GM18517 (cell line): Measurements from ENCODE around the gene C17orf107.

ENCODE experiments used
- ATAC-seq: cut with Tn5 transposase; IDR thresholded peaks from one replicate; pipeline ENCODE4 v1.9.1; 2021; ENCODE audit warnings: mild to moderate bottlenecking, moderate library complexity; ENCODE audit not compliant: unreplicated experiment

The C17orf107 gene

DNA sequence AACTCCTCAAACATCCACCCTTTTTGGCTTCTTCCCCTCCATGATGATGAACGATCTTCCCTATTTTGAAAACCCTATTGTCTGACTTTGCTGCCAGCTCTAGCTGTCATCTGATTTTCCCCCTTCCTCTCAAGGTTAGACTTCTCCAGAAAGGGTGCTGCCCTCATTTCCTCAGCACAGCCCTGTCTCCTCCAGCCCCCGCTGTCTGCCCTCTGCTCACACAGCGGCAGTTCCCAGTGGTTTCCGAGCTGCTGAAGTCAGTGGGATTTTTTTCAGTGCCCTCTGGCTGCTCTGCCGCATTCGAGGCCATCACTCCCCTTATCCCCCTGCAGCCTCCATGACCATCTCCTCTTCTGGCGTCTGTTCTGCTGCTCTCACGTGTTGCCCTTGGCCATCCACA, 26.6 kb upstream of the C17orf107 start:
- ATAC-seq, result no peak

DNA sequence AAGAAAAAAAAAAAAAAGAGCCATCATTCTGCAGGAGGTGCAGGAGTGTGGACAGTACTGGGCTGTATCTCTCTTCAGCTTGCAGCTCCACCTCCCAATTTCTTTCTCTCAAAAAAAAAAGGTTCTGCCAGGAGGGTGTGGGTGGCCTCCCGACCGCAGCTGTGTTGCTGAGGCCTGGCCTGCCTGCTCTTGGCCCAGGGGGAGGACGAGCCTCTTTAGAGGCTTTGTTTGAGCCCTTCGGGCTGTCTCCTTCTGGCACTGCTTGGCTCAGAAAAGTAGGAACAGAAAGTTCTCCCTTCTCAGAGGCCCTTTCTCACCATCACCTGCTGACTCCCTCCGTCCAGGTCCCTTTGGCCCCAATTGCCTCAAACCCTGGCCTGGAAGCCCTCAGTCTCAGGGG, 22.2 kb upstream of the C17orf107 start:
- ATAC-seq, result no peak

DNA sequence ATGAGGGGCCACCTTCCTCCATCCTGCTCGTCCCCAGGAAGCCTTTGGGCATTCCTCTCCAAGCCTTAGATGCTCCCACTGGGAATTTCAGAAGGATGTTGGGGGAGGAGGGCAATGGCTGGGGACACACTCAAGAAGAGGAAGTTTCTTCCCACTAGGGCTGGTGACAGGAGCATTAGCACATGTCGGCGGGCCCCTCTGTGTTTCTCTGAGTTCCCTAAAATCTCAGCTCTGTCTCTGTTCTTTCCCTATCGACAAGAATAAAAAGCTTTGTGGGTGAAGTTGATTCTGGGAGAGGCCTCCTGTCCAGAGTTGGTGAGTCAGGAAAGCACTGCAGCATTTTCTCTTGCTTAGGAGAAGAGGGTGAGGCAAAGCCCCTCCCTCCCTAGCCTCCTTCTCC, 19.7 kb upstream of the C17orf107 start:
- no peak for ATAC-seq

DNA sequence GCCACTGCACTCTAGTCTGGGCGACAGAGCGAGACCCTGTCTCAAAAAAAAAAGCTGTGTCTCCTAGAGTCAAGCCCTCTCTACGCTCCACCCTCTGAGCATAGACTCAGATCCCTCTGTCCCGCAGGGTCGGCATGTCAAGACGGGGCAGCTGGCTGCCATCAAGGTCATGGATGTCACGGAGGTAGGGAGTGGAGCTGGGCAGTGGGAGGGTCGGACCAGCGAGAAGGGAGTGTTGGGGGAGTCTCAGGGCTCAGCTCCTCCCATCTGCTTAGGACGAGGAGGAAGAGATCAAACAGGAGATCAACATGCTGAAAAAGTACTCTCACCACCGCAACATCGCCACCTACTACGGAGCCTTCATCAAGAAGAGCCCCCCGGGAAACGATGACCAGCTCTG, 18.5 kb upstream of the C17orf107 start:
- ATAC-seq, result no peak

DNA sequence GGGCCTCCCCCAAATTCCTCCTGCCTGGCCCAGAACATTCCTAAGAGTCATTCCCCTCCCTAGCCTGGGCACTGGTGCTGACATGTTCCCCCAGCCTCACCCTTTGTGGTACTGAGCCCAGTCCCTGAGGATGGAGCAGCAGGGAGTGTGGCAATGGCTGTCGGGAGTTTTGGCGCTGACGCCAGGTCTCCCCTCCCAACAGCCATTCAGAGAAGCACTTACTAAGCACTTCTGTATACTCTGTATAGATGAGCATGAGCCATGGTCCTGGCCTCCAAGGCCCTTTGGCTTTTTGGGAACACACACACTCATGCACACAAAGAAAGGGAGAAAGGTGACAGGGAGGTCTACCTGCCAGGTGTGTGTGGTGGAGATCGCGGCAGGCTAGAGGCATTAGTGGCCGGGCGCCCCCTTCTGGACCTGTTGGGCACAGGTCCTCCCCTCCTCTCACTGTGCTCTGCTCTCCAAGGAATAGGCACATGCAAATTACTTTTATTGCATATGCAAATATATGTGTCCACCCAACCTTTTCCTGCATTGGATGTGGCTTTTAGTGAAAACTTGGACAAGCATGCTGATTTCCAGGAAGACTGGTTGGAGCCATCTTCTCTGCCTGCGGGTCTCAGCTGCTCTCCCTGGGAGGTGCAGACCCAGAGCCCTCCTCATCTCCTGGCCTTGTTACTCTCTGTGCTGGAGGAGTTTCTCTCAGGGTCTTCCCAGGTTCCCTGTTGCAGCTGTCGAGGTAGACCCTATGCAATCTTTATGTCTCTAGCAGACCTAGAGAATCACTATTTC, 17.4 kb upstream of the C17orf107 start:
- no peak for ATAC-seq

DNA sequence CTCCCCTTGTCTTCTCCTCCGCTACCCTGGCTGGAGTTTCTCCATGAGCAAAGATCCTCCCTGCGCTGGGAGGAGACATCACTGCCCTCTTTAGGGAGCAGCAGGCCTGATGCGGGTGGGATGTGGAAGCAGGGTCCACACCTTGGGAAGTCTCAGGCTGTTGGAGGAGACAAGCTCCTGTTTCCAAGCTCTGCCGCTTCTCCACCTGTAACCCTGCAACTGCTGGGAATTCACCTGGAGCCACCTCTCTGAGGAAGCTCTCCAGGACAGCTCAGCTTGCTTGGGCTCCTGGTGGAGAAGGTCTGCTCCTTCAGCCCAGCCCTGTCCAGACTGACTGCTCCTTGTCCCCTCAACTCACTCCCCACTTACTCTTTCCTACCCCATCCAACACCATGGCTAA, 14.8 kb upstream of the C17orf107 start:
- ATAC-seq, result no peak

DNA sequence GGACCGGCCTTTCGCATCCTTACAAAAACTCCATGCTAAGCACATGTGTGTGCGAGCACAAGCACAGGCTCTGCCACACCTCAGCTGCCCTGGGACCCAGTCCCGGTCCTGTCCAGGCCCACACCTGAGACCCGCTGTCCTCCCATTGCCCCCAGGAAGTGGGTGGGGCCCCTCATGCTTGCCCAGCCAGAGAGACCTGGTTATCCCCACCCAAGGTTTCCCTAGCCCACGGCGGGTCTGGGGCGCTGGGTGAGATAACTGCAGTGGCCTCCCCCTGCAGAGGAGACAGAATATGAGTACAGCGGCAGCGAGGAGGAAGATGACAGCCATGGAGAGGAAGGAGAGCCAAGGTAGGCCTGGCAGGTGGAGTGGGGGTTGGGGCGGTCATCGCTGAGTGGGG, 12.5 kb upstream of the C17orf107 start:
- ATAC-seq, result no peak

DNA sequence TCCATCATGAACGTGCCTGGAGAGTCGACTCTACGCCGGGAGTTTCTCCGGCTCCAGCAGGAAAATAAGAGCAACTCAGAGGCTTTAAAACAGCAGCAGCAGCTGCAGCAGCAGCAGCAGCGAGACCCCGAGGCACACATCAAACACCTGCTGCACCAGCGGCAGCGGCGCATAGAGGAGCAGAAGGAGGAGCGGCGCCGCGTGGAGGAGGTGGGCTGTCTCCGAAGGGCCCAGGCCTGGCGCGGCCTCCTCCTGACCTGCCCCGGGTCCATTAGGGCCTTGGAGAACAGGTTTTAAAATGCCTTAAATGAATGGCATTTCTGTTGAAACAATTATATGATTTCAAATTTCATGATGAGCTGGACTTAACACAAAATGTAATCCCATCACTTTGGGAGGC, 11.8 kb upstream of the C17orf107 start:
- no peak for ATAC-seq

DNA sequence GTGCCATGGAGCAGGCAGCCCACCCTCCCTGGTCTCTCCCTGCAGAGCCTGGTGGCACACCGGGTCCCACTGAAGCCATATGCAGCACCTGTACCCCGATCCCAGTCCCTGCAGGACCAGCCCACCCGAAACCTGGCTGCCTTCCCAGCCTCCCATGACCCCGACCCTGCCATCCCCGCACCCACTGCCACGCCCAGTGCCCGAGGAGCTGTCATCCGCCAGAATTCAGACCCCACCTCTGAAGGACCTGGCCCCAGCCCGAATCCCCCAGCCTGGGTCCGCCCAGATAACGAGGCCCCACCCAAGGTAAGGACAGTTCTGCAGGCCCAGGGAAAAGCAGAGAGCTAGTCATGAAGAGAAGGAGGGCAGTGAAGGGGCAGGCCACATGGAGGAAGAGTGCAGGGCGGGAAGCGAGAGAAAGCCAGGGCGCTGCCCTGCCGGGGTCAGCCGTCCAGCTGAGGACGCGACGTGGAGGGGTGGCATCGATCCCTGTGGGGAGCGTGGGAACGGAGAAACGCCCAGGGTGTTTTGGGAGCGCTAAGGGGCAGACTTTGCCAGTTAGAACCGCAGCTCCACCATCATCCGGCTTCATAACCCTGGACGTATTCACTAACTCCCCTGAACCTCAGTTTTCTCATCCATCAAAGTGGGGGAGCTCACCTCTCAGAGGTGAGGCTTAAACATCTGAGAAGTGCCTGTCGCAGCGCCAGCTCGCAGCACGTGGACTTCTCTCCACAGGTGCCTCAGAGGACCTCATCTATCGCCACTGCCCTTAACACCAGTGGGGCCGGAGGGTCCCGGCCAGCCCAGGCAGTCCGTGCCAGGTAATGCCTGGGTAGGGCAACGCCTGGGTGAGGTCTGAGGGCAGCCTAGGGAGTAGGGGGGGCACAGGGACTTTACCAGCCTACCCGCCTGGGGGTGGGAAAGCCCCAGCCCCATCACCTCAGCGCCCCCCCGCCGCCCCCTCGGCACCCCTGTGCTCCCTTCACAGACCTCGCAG, 7.6 kb upstream of the C17orf107 start:
- no peak for ATAC-seq

DNA sequence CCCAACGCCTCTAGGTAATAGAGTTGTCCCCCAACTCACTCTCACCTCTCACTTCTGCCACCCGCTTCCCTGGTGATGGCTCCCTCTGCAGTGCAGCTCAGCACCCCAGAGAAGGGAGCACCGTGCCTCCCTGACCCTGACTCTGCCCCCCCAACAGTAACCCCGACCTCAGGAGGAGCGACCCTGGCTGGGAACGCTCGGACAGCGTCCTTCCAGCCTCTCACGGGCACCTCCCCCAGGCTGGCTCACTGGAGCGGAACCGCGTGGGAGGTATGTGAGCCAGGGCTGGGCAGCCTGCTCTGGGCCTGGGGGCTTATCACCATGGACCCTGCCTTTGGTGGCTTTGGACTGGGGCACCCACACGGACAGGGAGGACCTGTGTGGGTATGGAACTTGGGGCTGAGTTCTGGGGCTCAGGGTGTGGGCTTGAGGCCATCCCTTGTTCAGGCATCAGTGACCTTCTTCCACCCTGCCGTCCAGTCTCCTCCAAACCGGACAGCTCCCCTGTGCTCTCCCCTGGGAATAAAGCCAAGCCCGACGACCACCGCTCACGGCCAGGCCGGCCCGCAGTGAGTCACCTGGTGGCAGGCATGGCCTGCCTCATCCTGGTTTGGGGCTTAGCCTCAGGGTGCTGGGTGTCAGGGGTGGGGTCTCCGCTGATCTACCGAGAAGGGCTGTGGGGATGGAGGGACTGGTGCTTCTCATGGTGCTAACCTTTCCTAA, 6.7 kb upstream of the C17orf107 start:
- ATAC-seq, result no peak

DNA sequence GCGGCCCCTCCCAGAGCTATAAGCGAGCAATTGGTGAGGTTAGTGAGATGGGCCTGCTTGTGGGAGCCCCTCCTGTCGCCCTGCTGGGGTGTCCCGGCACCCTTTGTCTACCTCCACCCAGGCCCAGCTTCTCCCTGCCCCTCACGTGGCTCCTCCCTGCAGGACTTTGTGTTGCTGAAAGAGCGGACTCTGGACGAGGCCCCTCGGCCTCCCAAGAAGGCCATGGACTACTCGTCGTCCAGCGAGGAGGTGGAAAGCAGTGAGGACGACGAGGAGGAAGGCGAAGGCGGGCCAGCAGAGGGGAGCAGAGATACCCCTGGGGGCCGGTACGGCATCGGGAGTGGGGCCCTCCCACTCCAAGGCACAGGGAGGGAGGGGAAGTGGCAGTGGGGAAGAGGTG, 6.1 kb upstream of the C17orf107 start:
- ATAC-seq, result no peak

DNA sequence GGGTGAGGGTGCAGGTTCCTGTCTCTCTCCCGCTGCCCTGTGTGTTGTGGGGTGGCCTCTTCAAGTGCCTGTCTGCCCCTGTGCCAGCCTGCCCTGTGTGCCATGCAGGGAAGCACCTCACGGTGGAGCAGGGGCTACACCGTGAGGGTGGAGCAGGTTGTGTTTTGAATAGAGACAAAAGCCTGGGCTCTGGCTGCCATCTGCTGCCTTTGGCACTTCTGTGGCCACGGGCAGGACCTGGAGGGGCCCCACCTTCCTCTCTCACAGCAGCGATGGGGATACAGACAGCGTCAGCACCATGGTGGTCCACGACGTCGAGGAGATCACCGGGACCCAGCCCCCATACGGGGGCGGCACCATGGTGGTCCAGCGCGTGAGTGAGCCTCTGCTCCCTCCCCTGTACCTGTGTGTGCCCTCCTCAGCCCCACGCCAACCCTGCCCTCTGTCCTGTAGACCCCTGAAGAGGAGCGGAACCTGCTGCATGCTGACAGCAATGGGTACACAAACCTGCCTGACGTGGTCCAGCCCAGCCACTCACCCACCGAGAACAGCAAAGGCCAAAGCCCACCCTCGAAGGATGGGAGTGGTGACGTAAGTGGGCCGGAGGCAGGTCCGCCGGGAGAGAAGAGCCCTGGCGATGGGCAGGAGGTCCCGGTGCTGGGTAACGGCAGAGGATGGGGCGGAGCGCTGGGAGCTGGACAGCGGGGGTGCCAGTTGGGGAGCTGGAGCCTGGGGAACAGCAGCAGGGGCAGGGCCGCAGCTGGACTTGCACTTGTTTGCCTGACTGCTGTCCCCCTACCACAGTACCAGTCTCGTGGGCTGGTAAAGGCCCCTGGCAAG, 5.4 kb upstream of the C17orf107 start:
- no peak for ATAC-seq

DNA sequence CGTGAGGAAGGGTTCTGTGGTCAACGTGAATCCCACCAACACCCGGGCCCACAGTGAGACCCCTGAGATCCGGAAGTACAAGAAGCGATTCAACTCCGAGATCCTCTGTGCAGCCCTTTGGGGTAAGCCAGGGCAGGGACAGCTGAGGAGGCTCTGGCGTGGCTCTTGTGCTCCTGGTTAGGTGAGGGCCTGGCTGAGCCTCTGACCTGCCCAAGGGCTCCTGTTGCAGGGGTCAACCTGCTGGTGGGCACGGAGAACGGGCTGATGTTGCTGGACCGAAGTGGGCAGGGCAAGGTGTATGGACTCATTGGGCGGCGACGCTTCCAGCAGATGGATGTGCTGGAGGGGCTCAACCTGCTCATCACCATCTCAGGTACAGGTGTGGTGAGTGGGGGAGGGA, 4.2 kb upstream of the C17orf107 start:
- ATAC-seq, result no peak

DNA sequence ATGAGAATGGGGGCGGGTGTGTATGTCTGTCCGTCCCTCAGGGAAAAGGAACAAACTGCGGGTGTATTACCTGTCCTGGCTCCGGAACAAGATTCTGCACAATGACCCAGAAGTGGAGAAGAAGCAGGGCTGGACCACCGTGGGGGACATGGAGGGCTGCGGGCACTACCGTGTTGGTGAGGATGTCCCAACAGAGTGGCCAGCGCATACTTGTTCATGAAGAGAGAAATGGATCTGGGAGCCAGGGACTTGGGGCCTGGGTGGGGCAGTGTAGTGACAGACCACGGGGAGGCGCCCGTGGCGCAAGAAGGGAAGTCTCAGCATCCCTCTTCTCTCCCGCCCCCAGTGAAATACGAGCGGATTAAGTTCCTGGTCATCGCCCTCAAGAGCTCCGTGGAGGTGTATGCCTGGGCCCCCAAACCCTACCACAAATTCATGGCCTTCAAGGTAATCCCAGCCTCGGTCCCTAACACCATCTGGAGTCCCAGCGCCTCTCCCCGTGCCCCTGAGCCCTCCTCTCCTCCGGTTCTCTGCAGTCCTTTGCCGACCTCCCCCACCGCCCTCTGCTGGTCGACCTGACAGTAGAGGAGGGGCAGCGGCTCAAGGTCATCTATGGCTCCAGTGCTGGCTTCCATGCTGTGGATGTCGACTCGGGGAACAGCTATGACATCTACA, 3.5 kb upstream of the C17orf107 start:
- no peak for ATAC-seq

DNA sequence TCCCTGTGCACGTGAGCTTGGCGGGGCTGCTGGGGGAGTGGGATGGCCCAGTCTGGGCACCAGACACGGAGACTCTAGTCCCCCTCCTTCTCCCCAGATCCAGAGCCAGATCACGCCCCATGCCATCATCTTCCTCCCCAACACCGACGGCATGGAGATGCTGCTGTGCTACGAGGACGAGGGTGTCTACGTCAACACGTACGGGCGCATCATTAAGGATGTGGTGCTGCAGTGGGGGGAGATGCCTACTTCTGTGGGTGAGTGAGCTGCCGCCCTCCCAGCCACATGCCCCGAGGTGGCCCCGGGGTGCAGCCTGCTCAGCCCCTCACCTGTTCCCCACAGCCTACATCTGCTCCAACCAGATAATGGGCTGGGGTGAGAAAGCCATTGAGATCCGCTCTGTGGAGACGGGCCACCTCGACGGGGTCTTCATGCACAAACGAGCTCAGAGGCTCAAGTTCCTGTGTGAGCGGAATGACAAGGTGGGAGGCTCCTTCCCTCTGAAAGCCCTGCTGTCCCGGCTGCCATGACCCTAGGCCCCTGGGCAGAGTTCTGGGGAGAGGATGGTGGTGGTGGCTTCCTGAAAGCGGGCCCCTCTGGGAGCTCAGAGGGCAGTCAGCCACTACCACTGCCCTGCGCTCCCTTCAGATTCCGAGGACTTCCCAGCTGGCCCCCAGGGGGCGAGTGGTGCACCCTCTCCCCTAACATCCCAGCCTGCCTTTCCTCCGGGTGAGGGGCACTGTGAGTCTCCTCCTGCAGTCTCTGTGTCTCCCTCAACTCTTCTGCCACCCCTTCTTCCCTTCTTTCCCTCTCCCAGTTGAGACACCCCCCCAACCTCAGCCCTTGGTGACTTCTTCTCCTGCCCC, 2.8 kb upstream of the C17orf107 start:
- ATAC-seq, result no peak

DNA sequence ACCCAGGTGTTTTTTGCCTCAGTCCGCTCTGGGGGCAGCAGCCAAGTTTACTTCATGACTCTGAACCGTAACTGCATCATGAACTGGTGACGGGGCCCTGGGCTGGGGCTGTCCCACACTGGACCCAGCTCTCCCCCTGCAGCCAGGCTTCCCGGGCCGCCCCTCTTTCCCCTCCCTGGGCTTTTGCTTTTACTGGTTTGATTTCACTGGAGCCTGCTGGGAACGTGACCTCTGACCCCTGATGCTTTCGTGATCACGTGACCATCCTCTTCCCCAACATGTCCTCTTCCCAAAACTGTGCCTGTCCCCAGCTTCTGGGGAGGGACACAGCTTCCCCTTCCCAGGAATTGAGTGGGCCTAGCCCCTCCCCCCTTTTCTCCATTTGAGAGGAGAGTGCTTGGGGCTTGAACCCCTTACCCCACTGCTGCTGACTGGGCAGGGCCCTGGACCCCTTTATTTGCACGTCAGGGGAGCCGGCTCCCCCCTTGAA, 2.1 kb upstream of the C17orf107 start:
- ATAC-seq, result no peak

DNA sequence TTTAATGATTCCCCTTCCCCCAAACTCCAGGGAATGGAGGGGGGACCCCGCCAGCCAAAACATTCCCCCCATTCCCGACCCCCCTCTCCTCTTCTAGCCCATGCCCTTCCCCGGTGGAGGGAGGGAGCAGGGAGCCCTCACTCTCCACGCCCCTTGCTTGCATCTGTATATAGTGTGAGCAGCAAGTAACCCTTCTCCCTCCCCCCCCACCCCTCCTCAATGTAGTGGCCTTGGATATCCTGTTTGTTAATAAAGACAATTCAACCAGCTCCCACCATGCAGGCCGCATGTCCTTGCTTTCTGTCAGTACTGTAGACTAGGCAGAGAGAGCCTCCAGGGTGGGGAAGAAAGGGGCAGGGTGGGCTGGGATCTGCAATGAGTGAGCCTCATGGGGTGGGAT, 1.6 kb upstream of the C17orf107 start:
- no peak for ATAC-seq

DNA sequence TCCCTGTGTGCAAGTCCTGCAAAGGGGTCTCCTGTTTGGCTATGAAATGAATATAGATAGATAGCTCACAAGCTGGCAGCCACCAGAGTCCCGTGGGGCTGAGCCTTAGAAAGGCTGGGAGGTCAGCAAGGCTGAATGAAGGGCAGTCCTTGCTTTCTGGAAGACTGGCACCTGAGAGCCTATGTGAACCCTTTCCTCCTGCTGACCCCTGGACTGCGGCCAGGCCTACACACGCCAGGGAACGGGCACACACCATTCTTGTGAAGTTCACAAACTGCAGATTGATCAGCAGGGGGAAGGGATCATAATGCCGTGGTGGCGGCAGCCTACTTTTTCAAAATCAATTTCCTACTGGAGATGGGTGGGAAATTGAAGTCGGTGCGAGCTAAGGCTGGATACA, 985 bp upstream of the C17orf107 start:
- no peak for ATAC-seq

DNA sequence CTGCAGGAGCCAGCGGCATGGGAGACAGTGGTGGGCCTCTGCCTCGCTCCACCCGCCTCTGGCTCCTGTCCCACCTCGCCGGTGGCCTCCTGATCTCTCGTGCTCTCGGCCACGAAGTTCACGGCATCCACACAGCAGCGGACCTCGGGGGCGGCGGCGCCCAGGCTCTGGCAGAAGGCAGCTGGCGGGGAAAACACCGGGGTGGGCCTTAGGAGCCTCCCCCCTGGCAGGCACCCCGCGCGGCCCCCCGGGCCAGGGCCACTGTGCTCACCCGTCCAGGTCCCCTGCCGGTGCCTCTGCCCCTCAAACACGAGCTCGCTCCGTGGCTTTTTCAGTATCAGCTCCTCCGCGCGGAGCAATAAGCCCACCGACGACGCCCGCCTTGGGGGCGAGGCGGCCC, 409 bp upstream of the C17orf107 start:
- no peak for ATAC-seq
